GM04504 (cell line): ENCODE measurements around the gene PPM1H.
"Not testable (repeated sequence)": the region's sequence is repeated elsewhere in the genome, so short reads cannot be mapped to it uniquely, and the experiment has no call there.

Experiments used
- DNase-seq: peaks from one replicate; pipeline ENCODE4 v3.0.0-alpha.2; 2012; ENCODE audit warnings: low read depth

The PPM1H gene

DNA sequence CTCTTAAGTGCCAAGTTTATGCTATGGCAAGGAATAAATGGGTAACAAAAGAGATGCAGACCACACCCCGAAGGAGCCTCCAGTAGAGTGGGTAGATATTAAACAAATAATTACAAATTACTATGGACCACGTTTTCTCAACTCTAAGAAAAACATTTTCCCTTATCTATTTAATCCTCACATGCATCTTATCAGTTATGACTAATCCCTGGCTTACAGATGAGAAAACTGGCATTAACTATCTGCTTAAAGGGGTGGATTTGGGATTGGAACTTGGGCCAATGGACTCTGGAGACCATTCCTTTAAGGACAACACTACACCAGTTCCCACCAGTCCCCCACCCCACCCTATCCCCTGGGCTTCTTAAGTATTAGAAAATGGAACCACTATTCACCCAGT, 26.3 kb downstream of the PPM1H start:
- no peak for DNase-seq

DNA sequence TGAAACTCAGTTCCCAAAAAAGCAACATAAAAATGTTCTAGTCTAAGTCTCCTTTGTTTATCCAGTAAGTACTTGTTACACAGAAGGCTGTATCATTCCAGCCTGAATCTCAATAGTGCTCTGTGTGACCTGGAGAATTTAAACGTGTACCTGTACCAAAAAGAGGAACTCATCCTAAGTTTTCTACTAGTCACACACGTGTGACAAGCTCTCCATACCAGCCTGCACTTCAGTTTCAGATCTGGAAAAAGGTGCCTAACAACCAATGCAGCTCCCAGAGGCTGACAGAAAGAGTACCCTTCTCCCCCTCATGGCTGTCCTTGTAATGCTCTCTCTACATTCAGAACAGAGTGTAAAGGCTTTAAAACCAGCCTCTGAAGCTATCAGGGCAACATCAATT, 27.4 kb downstream of the PPM1H start:
- DNase-seq, result no peak

DNA sequence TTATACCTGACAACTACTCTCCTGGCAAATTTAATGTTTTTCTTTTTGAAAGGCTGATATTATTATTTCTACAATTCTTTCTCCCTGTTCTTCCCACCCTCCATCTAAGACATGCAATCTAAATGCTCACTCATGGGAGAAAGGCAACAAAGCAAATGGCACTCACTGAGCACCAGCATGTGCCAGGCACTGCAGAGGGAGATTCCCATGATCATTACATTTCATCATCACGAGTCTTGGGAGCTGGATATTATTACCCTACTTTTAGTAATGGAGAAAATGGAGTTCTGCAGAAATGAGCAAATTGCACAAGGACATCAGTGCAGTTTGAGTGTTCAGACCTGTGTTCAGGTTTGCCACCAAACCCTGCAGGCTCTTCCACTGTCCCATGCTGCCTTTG, 27.9 kb downstream of the PPM1H start:
- DNase-seq, result no peak

DNA sequence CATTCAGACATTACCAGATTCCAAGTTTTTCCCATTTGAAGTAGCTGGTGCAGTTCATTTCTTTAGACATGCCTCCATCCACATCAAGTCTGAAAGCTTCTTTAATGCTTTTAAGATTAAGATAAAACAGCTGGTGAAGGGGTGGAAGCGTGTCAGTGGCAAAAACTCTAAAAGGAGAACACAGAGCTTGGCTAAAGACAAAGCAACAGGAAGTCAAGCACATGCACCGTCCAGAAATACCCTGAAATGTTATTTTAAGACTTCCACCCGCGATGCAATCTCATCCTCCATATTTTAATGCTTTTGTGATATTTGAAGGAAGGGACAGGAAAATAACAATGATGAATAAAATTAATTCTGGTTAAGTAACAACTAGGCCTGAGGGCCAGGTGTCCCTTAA, 31.8 kb downstream of the PPM1H start:
- no peak for DNase-seq

DNA sequence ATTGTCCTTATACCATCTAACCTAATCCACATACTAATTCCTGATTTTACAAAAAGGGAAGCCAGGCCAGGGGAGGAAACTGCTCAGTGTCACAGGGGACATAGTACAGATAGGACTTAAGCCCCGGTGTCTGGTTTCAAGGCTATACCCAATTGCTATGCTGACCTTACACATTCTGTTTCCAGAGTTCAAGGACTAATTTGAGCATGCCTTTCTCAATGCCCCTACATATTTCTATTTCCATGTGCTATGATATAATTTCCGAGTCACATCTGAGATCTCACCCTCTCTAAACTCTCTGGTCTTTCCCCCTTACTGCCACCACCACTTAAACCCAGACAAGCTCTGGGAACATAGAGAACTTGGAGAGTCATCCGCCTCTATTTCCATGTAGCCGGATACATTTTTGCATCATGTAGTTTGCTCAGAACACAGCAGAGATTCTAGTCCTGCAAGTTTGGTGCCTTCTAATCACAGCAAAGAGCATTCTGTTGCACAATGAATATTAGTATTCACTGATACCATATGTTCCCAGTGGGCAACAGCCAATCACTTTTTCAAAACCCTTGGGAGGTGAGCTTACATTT, 34.2 kb downstream of the PPM1H start:
- DNase-seq, result no peak

DNA sequence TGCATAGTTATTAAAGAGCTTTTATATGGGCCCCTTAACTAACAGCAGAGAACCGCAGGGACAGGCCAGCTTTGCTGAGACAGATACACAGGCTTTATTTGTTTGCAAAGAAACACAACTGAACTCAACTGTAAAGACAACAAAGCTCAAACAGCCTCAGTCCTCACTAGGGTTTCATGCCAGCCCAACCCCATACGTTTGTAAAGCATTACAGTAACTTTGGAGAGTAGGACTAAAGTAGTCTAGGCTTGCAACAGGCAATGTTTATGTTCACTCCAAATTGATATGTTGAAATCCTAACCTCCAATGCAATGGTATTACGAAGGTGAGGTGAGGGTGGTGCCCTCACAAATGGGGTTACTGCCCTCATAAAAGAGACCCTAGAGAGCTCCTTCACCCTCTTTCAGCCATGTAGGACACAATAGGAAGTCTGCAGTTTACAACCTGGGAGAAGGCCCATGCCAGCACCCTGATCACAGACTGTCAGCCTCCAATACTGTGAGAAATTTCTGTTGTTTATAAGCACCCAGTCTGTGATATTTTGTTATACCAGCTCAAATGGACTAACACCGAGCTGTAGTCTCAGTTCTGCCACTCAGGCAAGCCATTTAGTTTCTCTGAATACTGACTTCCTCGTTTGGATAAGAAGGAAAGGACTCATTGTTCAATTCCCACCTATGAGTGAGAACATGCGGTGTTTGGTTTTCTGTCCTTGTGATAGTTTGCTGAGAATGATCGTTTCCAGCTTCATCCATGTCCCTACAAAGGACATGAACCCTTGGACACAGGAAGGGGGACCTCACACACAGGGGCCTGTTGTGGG, 35.2 kb downstream of the PPM1H start:
- no peak for DNase-seq

DNA sequence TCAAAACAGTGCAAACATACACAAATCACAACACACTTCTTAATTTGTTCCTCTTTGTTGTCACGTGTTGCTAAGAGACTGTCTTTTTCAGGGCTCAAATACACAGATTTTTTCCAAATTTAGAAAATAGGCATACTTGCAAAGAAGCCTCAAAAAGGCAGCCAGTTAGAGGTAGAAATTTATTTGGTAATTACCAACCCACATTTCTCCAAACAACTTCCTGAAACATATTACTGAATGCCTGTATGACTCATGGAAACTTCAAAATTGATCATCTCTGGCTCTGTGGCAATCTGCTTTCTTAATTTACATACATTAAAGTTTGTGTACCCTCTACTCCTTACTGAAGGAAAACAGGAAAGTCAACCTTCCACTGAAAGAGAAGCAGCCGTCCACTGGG, 36.4 kb downstream of the PPM1H start:
- DNase-seq, result no peak

DNA sequence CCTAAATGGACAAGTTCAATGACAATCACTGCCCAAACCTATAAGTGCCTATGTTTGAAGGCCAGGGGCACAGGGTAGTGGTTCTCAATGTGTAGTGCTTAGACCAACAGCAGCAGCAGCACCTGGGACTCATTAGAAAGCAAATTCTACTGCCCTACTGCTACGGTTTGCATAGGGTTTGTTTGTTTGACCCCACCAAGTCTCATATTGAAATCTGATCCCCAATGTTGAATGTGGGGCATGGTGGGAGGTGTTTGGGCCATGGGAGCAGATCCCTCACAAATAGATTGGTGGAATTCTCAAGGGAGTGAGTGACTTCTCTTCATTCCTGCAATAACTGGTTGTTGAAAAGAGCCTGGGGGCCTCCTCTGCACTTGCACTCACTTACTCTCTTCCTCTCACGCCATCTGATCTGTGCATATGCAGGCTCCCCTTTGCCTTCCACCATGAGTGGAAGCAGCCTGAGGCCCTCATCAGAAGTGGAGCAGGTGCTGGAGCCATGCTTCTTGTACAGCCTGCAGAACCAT, 39.5 kb downstream of the PPM1H start:
- no peak for DNase-seq

DNA sequence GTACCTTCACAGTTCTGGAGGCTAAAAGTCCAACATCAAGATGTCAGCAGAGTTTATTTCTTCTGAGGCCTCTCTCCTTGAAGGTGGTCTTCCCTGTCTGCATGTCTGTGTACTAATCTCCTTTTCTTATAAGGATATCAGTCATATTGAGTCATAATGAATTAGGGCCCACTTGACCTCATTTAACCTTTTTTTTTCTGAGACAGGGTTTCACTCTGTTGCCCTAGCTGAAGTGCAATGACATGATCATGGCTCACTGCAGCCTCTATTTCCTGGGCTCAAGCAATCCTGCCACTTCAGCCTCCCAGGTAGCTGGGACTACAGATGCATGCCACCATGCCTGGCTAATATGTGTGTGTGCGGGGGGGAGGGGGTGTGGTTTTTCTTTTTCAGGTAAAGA, 41.7 kb downstream of the PPM1H start:
- DNase-seq, result no peak

DNA sequence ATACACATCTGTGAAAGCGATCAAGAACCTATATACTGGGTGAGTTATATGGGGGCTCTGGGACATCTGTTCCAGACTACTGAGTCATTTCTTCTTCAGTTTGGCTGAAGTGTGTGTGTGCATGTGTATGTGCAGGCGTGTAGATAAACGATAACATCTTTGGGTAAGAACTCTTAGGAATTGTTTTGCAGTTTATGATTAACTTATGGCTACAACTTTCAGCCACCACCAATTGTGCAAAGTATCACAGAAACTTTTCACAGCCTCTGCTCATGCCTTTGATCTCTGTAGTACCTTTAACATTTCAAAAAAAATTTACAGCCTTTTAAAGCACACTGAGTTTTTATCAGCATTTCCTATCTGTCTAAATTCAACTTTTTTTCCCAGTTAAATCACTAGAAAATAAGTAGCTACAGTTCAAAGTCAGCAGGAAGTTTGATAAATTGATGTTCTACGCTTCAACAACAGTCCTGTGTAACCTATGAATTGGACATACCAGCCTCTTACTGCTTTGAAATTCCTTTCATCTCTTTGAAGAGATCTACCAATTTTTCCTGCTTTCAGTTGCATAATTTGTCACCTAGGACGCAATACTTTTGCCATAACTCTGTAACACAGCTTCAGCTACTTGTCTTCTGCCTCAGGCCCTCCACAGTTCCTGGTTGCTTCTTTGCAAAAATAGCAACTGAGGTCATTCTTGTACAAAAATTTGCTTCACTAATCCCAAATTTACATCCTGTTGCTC, 43.0 kb downstream of the PPM1H start:
- DNase-seq, result no peak

DNA sequence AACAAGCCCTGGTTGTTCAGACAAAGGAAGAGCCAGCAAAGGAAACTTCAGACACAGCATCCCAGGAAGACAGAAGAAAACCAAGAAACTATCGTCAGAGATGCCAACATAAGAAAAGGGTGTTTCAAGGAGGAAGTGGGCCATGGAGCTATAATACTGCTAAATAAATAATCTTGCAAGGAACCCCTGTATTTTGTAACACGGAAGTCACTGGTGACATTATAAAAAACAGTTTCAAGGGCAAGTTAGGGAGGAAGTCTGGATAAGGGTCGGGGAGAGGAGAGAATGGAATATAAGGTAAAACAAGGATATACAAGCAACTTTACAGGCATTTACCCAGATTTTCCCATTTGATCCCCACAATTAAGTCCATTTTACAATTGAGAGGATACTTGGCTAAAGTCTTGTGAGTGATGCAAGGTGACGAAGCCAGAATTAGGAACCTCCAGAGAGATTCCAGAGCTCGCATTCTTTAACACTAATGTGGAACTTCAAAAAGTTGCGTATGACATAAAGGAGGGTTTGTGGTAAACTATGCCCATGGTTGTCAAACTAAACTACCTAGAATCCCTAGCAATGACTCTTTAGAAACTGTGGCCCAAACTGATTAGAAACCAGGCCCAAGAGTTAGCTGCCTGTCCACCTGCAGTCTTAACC, 46.4 kb downstream of the PPM1H start:
- no peak for DNase-seq

DNA sequence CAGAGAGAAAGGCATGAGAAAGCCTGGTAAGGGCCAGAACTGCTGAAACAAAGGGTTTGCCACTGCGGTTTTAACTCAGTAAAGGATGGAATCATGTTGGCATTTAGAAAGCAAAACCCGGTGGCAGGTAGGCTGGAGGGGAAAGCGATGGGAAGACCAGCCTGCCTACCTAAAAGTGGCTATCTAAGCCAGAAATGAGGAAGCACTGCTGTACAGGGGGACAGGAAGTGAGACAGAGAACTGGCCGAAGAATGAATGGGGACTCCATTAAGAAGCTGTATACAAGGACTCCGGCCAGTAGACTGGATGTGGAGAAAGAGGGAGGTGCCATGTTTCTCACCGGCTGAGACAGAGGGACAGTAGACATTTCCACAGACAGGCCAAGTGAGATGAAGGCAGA, 48.2 kb downstream of the PPM1H start:
- DNase-seq, result no peak

DNA sequence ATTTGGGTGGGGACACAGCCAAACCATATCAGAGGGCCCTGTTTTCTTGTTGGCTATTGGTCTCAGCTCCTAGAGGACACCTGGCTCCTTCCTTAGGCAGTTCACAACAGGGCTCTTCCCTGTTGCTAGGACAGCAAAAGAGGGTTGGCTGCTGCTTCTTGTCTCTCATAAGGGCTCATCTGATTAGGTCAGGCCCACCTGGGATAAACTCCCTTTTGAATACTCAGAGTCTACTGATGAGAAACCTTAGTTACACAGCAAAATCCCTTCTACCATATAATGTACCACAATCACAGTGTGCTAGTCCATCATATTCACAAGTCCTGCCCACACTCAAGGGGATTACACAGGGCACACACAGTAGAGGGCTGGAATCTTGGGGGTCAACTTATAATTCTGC, 49.7 kb downstream of the PPM1H start:
- DNase-seq, result no peak

DNA sequence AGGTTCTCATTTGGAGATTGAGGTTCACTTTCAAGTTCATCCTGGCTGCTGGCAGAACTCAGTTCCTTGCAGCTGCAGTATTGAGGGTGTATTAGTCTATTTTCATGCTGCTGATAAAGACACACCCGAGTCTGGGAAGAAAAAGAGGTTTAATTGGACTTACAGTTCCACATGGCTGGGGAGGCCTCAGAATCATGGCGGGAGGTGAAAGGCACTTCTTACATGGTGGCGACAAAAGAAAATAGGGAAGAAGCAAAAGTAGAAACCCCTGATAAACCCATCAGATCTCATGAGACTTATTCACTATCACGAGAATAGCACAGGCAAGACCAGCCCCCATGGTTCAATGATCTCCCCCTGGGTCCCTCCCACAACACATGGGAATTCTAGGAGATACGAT, 50.1 kb downstream of the PPM1H start:
- not testable (repeated sequence) for DNase-seq

DNA sequence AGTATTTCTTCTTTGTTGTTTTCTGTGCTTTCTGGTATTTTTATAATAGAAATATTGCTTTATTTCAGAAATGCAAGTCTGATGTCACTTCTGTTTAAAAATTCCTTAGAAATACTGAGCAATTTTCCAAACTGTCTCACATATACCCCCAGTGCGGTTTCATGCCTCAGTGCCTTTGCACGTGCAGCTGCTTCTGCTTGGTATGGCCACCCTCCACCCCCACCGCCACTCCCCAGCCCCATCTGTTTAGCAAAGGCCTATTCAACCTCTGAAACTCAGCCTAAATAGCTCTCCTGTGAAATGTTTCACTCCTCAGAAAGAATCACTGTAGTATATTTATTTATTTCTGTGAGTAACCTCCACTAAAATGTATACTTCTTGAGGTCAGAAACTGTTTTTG, 52.3 kb downstream of the PPM1H start:
- no peak for DNase-seq

DNA sequence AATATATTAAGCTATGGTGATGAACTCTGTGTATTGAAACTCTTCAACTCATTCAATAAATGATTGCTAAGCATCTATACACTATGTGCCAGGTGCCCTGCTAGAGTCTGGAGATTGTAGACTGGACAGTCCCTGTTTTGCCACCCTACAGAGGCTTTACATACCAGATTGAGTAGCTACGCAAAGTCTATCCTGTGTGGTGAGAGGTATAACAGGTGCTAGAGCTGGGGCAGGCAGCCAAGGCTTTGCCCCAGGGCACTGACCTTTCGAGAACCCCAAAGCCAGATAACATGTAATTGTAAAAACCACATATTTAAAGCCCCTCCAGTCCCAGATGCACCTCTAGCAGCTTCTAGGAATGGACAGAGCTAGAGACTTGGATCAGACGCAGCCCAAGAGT, 52.8 kb downstream of the PPM1H start:
- no peak for DNase-seq

DNA sequence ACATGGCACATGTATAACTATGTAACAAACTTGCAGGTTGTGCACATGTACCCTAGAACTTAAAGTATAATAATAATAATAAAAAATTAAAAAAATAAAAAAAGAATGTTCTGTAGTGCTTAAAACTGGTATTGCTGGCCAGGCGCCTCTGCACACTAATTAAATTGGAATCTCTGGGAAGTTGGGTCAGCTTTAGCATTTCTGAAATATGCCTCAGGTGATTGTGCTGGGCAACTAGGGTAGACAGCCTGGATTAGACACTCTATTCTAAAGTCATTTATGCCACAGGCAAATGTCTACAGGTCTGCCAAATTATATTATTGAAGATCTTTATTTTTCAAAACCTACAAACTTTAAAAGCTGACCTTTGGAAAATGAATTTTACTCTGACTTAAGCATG, 55.3 kb downstream of the PPM1H start:
- DNase-seq, result no peak

DNA sequence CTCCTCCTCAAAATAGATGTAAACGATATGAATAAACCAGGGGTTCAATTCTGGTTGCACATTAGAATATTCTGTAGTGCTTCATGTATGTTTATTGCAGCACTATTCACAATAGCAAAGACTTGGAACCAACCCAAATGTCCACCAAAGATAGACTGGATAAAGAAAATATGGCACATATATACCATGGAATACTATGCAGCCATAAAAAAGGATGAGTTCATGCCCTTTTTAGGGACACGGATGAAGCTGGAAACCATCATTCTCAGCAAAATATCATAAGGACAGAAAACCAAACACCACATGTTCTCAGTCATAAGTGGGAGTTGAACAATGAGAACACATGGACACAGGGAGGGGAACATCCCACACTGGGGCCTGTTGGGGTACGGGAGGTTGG, 55.7 kb downstream of the PPM1H start:
- DNase-seq, result not testable (repeated sequence)

DNA sequence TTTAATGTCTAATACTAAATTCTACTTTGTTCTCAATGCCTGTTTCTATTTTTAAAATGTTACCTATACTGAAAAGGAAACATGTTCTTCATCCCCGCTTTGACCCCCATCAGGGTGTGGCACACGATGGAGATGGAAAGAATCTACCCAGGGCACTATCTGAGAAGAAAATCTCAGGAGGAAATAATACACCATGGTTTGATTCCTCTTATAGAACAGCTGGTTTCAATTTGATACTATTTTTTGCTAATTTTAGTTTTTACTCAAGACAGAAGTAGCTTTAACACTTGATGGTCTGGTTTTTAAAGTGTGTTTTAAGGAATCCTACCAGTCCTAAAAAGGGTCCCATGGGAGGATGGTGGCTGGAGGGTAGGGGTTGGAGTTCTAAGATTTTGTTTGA, 56.7 kb downstream of the PPM1H start:
- DNase-seq, result no peak

DNA sequence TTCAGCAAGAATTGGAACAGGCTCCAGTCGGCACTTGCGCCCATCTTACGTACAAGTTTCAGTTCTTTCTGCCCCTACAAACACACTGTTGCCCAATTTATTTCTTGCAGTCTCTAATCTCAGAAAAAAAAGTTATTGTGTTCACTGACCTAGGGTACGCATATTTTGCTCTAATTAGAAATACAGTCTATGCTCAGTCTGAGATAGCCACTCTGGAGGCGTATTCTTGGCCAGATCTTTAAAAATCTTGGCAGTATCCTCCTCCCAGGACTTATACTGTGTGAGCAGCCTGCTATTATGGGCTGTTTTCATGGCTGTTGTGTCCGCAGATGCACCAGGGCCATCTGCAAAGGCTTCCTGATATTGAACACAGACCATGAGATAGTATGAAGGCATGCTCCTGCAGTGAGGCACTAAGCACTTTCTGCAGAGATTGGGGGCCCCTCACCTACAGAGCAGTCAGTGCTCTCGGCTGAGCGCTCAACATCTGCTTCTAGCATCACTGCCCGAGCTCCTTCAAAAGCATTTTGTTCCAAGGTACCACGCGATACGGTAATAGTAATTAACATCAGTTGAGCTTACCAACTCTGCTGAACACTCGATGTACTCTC, 57.9 kb downstream of the PPM1H start:
- no peak for DNase-seq

DNA sequence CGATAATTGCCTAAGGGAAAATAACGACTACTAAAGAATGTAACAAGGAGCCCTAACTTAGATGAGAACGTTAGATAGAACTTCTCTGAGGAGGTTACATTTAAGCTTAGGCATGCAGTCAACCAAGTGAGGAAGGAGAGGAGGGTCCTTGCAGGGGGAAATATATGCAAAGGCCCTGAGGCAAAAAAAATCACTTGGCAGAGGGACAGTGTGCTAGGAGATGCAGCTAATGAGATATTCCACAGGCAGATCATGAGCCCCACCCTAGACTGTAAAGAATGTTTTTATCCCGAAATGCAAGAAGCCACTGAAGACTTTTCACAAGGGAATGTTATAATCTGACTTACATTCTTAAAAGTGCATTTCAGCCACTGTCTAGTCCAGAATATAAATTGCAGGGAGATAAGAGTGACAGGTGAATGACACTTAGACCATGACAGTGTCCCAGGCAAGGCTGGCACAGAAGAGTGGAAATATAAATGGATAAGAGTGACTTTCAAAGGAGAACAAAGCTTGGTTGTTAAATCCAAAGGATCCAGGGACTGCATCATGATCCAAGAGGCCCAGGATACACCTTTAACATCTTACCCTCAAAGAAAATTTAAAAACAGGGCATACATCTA, 61.0 kb downstream of the PPM1H start:
- no peak for DNase-seq
